HCT116 (cell line): ENCODE measurements around the gene MPPED1.

Experiments used
- EGR1 ChIP-seq: IDR thresholded peaks from 2 replicates; pipeline ENCODE4 v1.6.1; 2012; ENCODE audit warnings: low read depth
- ELF1 ChIP-seq: IDR thresholded peaks from 2 replicates; pipeline ENCODE4 v1.6.1; 2012; ENCODE audit warnings: low read depth, borderline replicate concordance
- EZH2phosphoT487 ChIP-seq: fragments of 200-600 bp; IDR thresholded peaks from 2 replicates; pipeline ENCODE4 v1.6.1; 2018; ENCODE audit warnings: antibody characterized with exemption, borderline replicate concordance
- POLR2A ChIP-seq: IDR thresholded peaks from 2 replicates; pipeline ENCODE4 v1.7.0; 2011; ENCODE audit warnings: borderline replicate concordance; ENCODE audit not compliant: insufficient read depth, insufficient read length; ENCODE audit errors: extremely low read depth
- TF ChIP-seq, protein P1 (sequence below): IDR thresholded peaks from 2 replicates; pipeline ENCODE4 v1.6.1; 2012
- TF ChIP-seq, protein P2 (sequence below), 3 experiments: fragments of 200-600 bp in 1 of 3; sonication (generic) in 1 of 3; IDR thresholded peaks in 2 of 3; conservative IDR thresholded peaks in 1 of 3; 2 replicates each; pipeline ENCODE4 v1.5.1; 2012 to 2017; ENCODE audit warnings: low read depth in 2 of 3, low read length in 2 of 3, antibody characterized with exemption in 1 of 3, borderline replicate concordance in 1 of 3, control low read depth in 1 of 3, mild to moderate bottlenecking in 1 of 3, mixed read lengths in 1 of 3, mixed run types in 1 of 3, moderate library complexity in 1 of 3; ENCODE audit not compliant: insufficient read depth in 1 of 3
- TF ChIP-seq, protein P3 (sequence below): IDR thresholded peaks from 2 replicates; pipeline ENCODE4 v1.6.1; 2012; ENCODE audit warnings: low read depth

DNA sequence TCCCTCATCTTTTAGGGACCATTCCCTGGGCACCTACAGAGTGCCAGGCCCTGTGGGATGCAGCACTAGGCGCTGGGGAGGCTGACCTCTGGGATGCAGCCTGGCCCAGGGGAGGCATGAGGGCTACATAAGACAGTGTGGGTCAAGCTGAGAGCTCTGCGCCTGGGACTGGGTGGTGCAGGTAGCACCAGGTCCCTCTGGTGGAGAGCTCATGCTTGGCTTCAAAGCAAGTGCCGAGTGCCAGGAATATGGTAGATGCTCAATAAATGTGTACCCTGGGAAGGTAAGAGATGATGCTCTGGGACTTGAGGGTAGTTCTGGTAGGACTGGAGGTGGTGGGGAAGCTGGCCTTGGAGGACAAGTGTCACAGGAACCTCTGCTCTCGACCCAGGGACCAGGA lies 2.0 kb upstream of the MPPED1 start:
- TF ChIP-seq, protein P1, sequence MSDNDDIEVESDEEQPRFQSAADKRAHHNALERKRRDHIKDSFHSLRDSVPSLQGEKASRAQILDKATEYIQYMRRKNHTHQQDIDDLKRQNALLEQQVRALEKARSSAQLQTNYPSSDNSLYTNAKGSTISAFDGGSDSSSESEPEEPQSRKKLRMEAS = no peak
- TF ChIP-seq EZH2phosphoT487 = no peak
- TF ChIP-seq, protein P2, sequence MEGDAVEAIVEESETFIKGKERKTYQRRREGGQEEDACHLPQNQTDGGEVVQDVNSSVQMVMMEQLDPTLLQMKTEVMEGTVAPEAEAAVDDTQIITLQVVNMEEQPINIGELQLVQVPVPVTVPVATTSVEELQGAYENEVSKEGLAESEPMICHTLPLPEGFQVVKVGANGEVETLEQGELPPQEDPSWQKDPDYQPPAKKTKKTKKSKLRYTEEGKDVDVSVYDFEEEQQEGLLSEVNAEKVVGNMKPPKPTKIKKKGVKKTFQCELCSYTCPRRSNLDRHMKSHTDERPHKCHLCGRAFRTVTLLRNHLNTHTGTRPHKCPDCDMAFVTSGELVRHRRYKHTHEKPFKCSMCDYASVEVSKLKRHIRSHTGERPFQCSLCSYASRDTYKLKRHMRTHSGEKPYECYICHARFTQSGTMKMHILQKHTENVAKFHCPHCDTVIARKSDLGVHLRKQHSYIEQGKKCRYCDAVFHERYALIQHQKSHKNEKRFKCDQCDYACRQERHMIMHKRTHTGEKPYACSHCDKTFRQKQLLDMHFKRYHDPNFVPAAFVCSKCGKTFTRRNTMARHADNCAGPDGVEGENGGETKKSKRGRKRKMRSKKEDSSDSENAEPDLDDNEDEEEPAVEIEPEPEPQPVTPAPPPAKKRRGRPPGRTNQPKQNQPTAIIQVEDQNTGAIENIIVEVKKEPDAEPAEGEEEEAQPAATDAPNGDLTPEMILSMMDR (IDR thresholded peaks at IDR 0.05 in 2 of 3, conservative IDR thresholded peaks at IDR 0.05 in 1 of 3; ENCODE audit: borderline replicate concordance in 1 of 3, insufficient read depth in 1 of 3, low read depth in 2 of 3, low read length in 2 of 3) = no peak
- TF ChIP-seq, protein P3, sequence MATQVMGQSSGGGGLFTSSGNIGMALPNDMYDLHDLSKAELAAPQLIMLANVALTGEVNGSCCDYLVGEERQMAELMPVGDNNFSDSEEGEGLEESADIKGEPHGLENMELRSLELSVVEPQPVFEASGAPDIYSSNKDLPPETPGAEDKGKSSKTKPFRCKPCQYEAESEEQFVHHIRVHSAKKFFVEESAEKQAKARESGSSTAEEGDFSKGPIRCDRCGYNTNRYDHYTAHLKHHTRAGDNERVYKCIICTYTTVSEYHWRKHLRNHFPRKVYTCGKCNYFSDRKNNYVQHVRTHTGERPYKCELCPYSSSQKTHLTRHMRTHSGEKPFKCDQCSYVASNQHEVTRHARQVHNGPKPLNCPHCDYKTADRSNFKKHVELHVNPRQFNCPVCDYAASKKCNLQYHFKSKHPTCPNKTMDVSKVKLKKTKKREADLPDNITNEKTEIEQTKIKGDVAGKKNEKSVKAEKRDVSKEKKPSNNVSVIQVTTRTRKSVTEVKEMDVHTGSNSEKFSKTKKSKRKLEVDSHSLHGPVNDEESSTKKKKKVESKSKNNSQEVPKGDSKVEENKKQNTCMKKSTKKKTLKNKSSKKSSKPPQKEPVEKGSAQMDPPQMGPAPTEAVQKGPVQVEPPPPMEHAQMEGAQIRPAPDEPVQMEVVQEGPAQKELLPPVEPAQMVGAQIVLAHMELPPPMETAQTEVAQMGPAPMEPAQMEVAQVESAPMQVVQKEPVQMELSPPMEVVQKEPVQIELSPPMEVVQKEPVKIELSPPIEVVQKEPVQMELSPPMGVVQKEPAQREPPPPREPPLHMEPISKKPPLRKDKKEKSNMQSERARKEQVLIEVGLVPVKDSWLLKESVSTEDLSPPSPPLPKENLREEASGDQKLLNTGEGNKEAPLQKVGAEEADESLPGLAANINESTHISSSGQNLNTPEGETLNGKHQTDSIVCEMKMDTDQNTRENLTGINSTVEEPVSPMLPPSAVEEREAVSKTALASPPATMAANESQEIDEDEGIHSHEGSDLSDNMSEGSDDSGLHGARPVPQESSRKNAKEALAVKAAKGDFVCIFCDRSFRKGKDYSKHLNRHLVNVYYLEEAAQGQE = no peak
- no peak for TF ChIP-seq POLR2A
- no peak for TF ChIP-seq ELF1
- TF ChIP-seq EGR1 = no peak
